Measurements from ENCODE around the gene NR2E1.

DNA sequence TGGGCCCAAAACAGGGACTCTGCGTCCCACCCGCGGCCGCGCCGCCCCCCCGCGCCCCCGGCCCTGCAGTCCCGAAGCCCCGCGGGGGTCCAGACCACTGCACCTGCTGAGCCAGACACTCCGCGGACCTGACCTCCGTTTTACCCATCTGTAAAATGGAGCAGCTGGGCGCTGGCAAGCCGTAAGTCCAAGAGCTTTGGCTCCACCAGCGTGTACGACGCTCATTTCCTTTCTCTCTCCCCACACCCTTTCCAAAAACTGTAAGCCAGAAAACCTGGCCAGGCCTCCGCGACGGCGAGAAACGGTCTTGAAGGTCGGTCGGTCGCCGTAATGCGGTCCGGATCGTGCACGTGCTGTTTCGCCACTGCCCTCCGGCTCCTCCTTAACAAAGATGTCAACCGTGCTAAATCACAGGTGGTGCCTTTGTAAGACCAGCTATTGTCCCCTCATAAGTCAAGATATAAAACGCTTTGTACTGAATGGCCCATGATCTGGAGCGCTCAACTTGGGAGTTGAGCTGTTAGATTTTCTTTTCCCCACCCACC, 7.8 kb upstream of the NR2E1 start:
- TF ChIP-seq, protein P1, sequence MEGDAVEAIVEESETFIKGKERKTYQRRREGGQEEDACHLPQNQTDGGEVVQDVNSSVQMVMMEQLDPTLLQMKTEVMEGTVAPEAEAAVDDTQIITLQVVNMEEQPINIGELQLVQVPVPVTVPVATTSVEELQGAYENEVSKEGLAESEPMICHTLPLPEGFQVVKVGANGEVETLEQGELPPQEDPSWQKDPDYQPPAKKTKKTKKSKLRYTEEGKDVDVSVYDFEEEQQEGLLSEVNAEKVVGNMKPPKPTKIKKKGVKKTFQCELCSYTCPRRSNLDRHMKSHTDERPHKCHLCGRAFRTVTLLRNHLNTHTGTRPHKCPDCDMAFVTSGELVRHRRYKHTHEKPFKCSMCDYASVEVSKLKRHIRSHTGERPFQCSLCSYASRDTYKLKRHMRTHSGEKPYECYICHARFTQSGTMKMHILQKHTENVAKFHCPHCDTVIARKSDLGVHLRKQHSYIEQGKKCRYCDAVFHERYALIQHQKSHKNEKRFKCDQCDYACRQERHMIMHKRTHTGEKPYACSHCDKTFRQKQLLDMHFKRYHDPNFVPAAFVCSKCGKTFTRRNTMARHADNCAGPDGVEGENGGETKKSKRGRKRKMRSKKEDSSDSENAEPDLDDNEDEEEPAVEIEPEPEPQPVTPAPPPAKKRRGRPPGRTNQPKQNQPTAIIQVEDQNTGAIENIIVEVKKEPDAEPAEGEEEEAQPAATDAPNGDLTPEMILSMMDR (conservative IDR thresholded peaks at IDR 0.05), result no peak
- no peak for TF ChIP-seq EZH2 (IDR thresholded peaks at IDR 0.05; ENCODE audit: low read depth)
